Measurements from ENCODE around the gene PHRF1. TPM values are rescaled to one million over a fixed set of nuclear protein-coding genes. Genes with fewer than 3 reads are reported as not detected.

The PHRF1 gene
- total RNA-seq, 2 donors from 2014 or later: 31.3 to 39.6 TPM

DNA sequence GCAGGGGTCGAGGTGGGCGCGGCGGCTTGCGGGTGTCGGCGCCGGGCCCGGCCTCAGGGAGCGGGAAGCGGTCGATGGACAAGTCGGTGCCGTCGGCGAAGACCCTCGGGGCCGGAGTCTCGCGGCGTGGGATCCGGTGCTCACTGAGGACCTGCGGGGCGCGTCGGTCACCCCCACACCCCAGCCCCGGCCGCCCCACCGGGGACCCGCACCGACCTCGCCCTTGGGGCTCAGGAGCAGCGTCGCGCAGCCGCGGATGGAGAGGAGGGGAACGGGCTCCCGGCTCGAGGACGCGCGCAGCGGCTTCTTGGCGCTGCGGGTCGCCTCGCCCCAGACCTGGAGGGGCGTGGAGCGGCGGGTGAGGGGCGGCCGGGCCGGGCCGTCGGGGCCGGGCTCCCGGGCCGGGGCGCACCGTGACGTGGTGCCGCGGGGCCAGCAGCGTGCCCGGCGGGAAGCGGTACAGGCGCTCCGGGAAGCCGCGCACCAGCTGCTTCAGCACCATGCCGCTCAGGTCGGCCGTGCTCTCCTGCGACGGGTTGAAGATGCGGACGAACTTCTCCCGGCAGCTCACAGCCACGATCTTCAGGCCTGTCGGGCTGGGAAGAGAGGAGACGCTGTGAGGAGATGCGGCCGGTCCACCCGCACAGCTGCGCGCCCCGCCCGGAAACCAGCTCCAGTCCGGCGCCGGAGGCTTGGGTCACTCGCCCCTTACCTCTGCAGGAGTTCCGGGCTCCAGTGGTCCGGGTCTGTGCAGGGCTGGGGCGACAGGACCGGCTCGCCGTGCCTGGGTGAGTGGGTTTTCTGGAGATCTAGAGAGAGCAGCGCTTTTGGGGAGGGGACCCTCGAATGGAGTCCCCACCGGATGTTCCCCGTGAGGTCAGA lies 20.2 kb upstream of the PHRF1 start:
- no peak overlapping the region for H3K27ac ChIP-seq
- H3K36me3 ChIP-seq: no peaks in the 10 kb centered on the region
- no peaks in the 10 kb centered on the region for H3K9me3 ChIP-seq
- peaks cover 13 to 23% of the 10 kb centered on the region in 2 donors for H3K4me1 ChIP-seq (ENCODE audit: control insufficient read depth in 1 of 2, low read depth in 2 of 2)
- H3K27me3 ChIP-seq (replicated peaks; ENCODE audit: insufficient read depth): peaks cover 4% of the 10 kb centered on the region
- TF ChIP-seq, protein P1, sequence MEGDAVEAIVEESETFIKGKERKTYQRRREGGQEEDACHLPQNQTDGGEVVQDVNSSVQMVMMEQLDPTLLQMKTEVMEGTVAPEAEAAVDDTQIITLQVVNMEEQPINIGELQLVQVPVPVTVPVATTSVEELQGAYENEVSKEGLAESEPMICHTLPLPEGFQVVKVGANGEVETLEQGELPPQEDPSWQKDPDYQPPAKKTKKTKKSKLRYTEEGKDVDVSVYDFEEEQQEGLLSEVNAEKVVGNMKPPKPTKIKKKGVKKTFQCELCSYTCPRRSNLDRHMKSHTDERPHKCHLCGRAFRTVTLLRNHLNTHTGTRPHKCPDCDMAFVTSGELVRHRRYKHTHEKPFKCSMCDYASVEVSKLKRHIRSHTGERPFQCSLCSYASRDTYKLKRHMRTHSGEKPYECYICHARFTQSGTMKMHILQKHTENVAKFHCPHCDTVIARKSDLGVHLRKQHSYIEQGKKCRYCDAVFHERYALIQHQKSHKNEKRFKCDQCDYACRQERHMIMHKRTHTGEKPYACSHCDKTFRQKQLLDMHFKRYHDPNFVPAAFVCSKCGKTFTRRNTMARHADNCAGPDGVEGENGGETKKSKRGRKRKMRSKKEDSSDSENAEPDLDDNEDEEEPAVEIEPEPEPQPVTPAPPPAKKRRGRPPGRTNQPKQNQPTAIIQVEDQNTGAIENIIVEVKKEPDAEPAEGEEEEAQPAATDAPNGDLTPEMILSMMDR (IDR thresholded peaks at IDR 0.05): no peak
- H3K4me3 ChIP-seq: peak overlapping the region; percentile 60
- ATAC-seq (ENCODE audit: insufficient number of reproducible peaks, low FRiP score, low read depth) (no peak), DNase-seq (ENCODE audit: low spot score) (no peak)

DNA sequence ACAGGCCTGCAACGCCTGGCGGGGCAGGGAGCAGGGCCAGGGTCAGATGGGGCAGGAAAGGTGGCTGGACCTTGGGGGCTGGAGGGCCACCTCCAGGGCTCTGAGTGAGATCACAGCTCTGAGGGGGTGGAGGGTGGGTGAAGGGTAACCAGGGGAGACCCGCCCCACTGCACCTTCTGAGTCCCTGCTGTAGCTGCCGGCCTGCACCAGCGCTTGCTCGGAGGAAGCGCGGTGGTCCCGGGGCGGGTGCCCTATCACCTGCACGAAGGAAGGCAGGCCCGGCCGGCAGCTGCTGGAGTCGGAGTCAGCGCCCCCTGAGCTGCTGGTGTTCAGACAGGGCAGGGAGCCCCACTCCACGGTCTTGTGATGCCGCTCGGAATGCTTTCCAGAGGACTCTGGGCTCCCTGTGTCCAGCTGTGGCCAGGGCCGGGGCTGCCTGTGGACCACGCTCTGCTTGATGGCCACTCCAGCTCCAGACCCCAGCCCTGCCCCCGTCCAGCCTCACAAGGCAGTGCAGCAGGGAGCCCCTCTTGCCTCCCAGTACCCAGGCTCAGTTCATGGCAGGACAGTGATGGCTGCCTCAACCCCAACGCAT lies 19.5 kb upstream of the PHRF1 start:
- no peak for ATAC-seq (ENCODE audit: insufficient number of reproducible peaks, low FRiP score, low read depth)
- Histone ChIP-seq H3K36me3 (no peaks in the 10 kb centered on the region), H3K27ac (no peak overlapping the region), H3K9me3 (no peaks in the 10 kb centered on the region), H3K27me3 (replicated peaks; ENCODE audit: insufficient read depth) (peaks cover 4% of the 10 kb centered on the region), H3K4me3 (no peak overlapping the region), H3K4me1 (ENCODE audit: control insufficient read depth in 1 of 2, low read depth in 2 of 2) (peaks cover 19 to 30% of the 10 kb centered on the region in 2 donors)
- TF ChIP-seq, protein P1 (IDR thresholded peaks at IDR 0.05): no peak
- no peak for DNase-seq (ENCODE audit: low spot score)

DNA sequence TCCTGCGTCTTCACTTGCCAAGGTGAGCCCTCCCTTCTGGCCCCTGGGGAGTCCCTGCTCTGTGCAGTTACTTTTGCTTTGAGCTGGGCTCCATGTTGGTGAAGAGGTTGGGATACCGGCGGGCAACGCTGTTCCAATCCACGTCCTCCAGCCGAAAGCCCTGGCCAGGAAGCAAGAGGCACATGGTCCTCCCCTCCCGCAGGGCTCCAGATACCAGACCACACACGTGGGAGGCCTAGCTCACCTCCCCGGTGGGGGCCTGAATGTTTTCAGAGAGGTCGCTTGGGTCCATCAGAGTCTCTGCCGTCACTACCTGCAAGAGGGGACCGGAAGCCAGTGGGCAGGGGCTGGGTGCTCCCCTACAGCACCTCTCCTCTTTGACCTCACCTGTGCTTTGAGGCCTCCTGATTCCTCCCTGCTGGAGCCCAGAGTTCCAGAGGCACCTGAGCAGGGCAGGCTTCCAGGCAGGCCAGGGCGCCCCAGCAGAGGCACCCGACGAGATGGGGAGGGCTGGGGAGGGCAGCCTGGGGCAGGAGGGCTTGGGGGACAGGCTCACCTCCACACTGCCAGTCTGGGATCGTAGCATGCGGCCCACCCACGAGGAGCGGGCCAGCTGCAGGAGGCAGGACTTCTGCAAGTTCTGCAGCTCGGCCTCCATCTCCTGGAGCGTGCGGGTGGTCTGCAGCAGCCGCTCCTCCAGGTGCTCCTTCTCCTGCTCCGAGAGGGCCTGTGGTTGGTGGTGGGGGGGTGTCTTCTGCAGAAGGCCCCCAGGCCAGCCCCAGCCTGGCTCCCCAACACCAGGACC lies 18.7 kb upstream of the PHRF1 start:
- TF ChIP-seq, protein P1 (IDR thresholded peaks at IDR 0.05): no peak
- DNase-seq (ENCODE audit: low spot score): no peak
- Histone ChIP-seq H3K27me3 (replicated peaks; ENCODE audit: insufficient read depth) (peaks cover 4% of the 10 kb centered on the region), H3K36me3 (no peaks in the 10 kb centered on the region), H3K27ac (no peak overlapping the region), H3K4me3 (no peak overlapping the region), H3K9me3 (no peaks in the 10 kb centered on the region), H3K4me1 (ENCODE audit: control insufficient read depth in 1 of 2, low read depth in 2 of 2) (peaks cover 20 to 31% of the 10 kb centered on the region in 2 donors)
- no peak for ATAC-seq (ENCODE audit: insufficient number of reproducible peaks, low FRiP score, low read depth)

DNA sequence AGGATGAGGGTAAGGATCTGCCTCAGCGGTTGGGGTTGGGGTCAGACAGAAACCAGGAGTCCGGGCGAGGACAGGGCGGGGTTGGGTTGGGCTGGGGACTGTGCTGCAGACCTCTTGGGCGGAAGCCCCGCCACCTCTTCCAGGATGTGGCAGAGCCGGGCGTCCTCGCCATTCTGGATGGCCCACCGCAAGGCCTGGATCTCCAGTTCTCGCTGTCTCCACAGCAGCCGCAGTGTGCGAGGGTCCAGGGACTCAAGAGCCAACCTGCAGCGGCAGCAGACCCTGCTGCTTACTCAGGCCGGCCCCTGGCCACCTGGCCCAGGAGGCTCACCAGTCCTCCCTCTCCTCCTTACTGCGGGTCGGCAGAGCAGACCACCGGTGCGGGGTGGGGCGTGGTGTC lies 17.8 kb upstream of the PHRF1 start:
- Histone ChIP-seq H3K27ac (no peak overlapping the region), H3K4me3 (no peak overlapping the region), H3K27me3 (replicated peaks; ENCODE audit: insufficient read depth) (peaks cover 4% of the 10 kb centered on the region), H3K36me3 (no peaks in the 10 kb centered on the region), H3K9me3 (no peaks in the 10 kb centered on the region), H3K4me1 (ENCODE audit: control insufficient read depth in 1 of 2, low read depth in 2 of 2) (peaks cover 20 to 31% of the 10 kb centered on the region in 2 donors)
- no peak for ATAC-seq (ENCODE audit: insufficient number of reproducible peaks, low FRiP score, low read depth)
- TF ChIP-seq, protein P1 (IDR thresholded peaks at IDR 0.05): no peak
- DNase-seq (ENCODE audit: low spot score): no peak
